Measurements from ENCODE around the gene SMARCC2. TPM values are rescaled to one million over a fixed set of nuclear protein-coding genes. Genes with fewer than 3 reads are reported as not detected.

The SMARCC2 gene
- total and polyA plus RNA-seq, 2 of the 13 experiments (the other 11 are each of a cell fraction or from before 2014, with no cell fraction given): 21.3 to 24.1 TPM

DNA sequence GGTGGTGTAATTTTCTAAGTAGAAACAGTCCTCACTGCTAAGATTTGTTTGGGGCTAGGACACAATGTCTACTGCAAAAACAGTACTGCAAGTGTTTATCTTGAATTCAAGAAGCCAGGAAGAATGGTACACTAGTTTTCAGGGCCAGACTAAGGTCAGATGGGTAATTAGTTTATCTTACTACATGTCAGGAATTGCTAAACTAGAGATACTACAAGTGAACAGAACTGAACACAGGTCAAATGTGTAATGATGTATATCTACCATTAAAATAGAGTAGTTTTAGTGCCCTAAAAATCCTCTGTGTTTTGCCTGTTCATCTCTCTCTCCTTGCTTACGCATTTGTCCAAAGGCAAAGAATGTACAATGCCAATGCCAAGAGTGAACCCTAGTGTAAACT lies 75.2 kb downstream of the SMARCC2 start (continued):
- TF ChIP-seq ETV6 (CRISPR knock-in tag; conservative IDR thresholded peaks at IDR 0.05): no peak
- no peak for TF ChIP-seq KAT7 (CRISPR knock-in tag; IDR thresholded peaks at IDR 0.05; ENCODE audit: borderline replicate concordance)
- TF ChIP-seq ZNF367 (CRISPR knock-in tag; IDR thresholded peaks at IDR 0.05; ENCODE audit: borderline replicate concordance): no peak
- peak; percentile 2 for TF ChIP-seq RBM22 (optimal IDR thresholded peaks at IDR 0.05; ENCODE audit: low read length)
- no peak for TF ChIP-seq ETV5 (CRISPR knock-in tag; IDR thresholded peaks at IDR 0.05; ENCODE audit: borderline replicate concordance)
- no peak for TF ChIP-seq XRCC5 (optimal IDR thresholded peaks at IDR 0.05; ENCODE audit: low read length)
- no peak for TF ChIP-seq NCOA2 (CRISPR knock-in tag; IDR thresholded peaks at IDR 0.05)
- TF ChIP-seq FOXP1 (IDR thresholded peaks at IDR 0.05): no peak
- no peak for TF ChIP-seq FOXP1 (CRISPR knock-in tag; IDR thresholded peaks at IDR 0.05)
- no peak for TF ChIP-seq SRF (IDR thresholded peaks at IDR 0.05; ENCODE audit: low read depth, low read length)

Other genes with a start within 250 kb of the SMARCC2 start
- gene PMEL, start 223.4 kb downstream of the SMARCC2 start, total RNA-seq (2016; rRNA removed; fragmentation: Illumina TruSeq; extraction: Trizol): 0.35 and 0.49 TPM in 2 replicates
- gene PMEL, start 223.4 kb downstream of the SMARCC2 start, polyA plus RNA-seq (2011; rRNA removed): 3.3 and 3.4 TPM in 2 replicates
- gene CDK2, start 222.7 kb downstream of the SMARCC2 start, total RNA-seq (2016; rRNA removed; fragmentation: Illumina TruSeq; extraction: Trizol): 47.5 and 52.0 TPM in 2 replicates
- 42.0 and 52.6 TPM in 2 replicates for gene CDK2, start 222.7 kb downstream of the SMARCC2 start, polyA plus RNA-seq (2011; rRNA removed)
- 26.0 and 33.1 TPM in 2 replicates for gene RAB5B, start 215.4 kb downstream of the SMARCC2 start, total RNA-seq (2016; rRNA removed; fragmentation: Illumina TruSeq; extraction: Trizol)
- 68.3 and 70.4 TPM in 2 replicates for gene RAB5B, start 215.4 kb downstream of the SMARCC2 start, polyA plus RNA-seq (2011; rRNA removed)
- gene SUOX, start 192.2 kb downstream of the SMARCC2 start, total RNA-seq (2016; rRNA removed; fragmentation: Illumina TruSeq; extraction: Trizol): 23.9 and 24.6 TPM in 2 replicates
- gene SUOX, start 192.2 kb downstream of the SMARCC2 start, polyA plus RNA-seq (2011; rRNA removed): 25.9 and 28.9 TPM in 2 replicates
- 0.58 and 0.76 TPM in 2 replicates for gene IKZF4, start 168.4 kb downstream of the SMARCC2 start, total RNA-seq (2016; rRNA removed; fragmentation: Illumina TruSeq; extraction: Trizol)
- 2.2 TPM in 2 replicates for gene IKZF4, start 168.4 kb downstream of the SMARCC2 start, polyA plus RNA-seq (2011; rRNA removed)
- gene RPS26, start 147.6 kb downstream of the SMARCC2 start, total RNA-seq (2016; rRNA removed; fragmentation: Illumina TruSeq; extraction: Trizol): 421 and 486 TPM in 2 replicates
- gene RPS26, start 147.6 kb downstream of the SMARCC2 start, polyA plus RNA-seq (2011; rRNA removed): 137 and 150 TPM in 2 replicates
- 55.2 and 93.6 TPM in 2 replicates for gene ERBB3, start 109.3 kb downstream of the SMARCC2 start, total RNA-seq (2016; rRNA removed; fragmentation: Illumina TruSeq; extraction: Trizol)
- gene ERBB3, start 109.3 kb downstream of the SMARCC2 start, polyA plus RNA-seq (2011; rRNA removed): 358 and 371 TPM in 2 replicates
- 240 and 281 TPM in 2 replicates for gene PA2G4, start 84.9 kb downstream of the SMARCC2 start, total RNA-seq (2016; rRNA removed; fragmentation: Illumina TruSeq; extraction: Trizol)
- 115 and 147 TPM in 2 replicates for gene PA2G4, start 84.9 kb downstream of the SMARCC2 start, polyA plus RNA-seq (2011; rRNA removed)
- gene RPL41, start 72.8 kb downstream of the SMARCC2 start, total RNA-seq (2016; rRNA removed; fragmentation: Illumina TruSeq; extraction: Trizol): 4,012 and 4,443 TPM in 2 replicates
- 6,595 and 7,670 TPM in 2 replicates for gene RPL41, start 72.8 kb downstream of the SMARCC2 start, polyA plus RNA-seq (2011; rRNA removed)
- 1.9 and 2.3 TPM in 2 replicates for gene ZC3H10, start 71.2 kb downstream of the SMARCC2 start, total RNA-seq (2016; rRNA removed; fragmentation: Illumina TruSeq; extraction: Trizol)
- 0.70 and 0.98 TPM in 2 replicates for gene ZC3H10, start 71.2 kb downstream of the SMARCC2 start, polyA plus RNA-seq (2011; rRNA removed)
- 30.1 and 66.9 TPM in 2 replicates for gene ESYT1, start 61.2 kb downstream of the SMARCC2 start, total RNA-seq (2016; rRNA removed; fragmentation: Illumina TruSeq; extraction: Trizol)
- gene ESYT1, start 61.2 kb downstream of the SMARCC2 start, polyA plus RNA-seq (2011; rRNA removed): 71.0 and 80.1 TPM in 2 replicates
- gene MYL6B, start 36.9 kb downstream of the SMARCC2 start, total RNA-seq (2016; rRNA removed; fragmentation: Illumina TruSeq; extraction: Trizol): 75.7 and 76.5 TPM in 2 replicates
- 81.4 and 88.7 TPM in 2 replicates for gene MYL6B, start 36.9 kb downstream of the SMARCC2 start, polyA plus RNA-seq (2011; rRNA removed)
- gene MYL6, start 31.1 kb downstream of the SMARCC2 start, total RNA-seq (2016; rRNA removed; fragmentation: Illumina TruSeq; extraction: Trizol): 1,192 and 1,778 TPM in 2 replicates
- gene MYL6, start 31.1 kb downstream of the SMARCC2 start, polyA plus RNA-seq (2011; rRNA removed): 983 and 1,127 TPM in 2 replicates
- 27.1 and 32.9 TPM in 2 replicates for gene RNF41, start 32.4 kb upstream of the SMARCC2 start, total RNA-seq (2016; rRNA removed; fragmentation: Illumina TruSeq; extraction: Trizol)
- 39.4 and 46.7 TPM in 2 replicates for gene RNF41, start 32.4 kb upstream of the SMARCC2 start, polyA plus RNA-seq (2011; rRNA removed)
- 31.2 and 33.2 TPM in 2 replicates for gene NABP2, start 34.9 kb upstream of the SMARCC2 start, total RNA-seq (2016; rRNA removed; fragmentation: Illumina TruSeq; extraction: Trizol)
- 27.9 and 35.5 TPM in 2 replicates for gene NABP2, start 34.9 kb upstream of the SMARCC2 start, polyA plus RNA-seq (2011; rRNA removed)
- 39.7 and 101 TPM in 2 replicates for gene SLC39A5, start 40.6 kb upstream of the SMARCC2 start, total RNA-seq (2016; rRNA removed; fragmentation: Illumina TruSeq; extraction: Trizol)
- 59.7 and 80.6 TPM in 2 replicates for gene SLC39A5, start 40.6 kb upstream of the SMARCC2 start, polyA plus RNA-seq (2011; rRNA removed)
- gene ANKRD52, start 68.9 kb upstream of the SMARCC2 start, total RNA-seq (2016; rRNA removed; fragmentation: Illumina TruSeq; extraction: Trizol): 7.8 and 22.0 TPM in 2 replicates
- gene ANKRD52, start 68.9 kb upstream of the SMARCC2 start, polyA plus RNA-seq (2011; rRNA removed): 9.2 and 11.2 TPM in 2 replicates
- gene COQ10A, start 77.5 kb upstream of the SMARCC2 start, total RNA-seq (2016; rRNA removed; fragmentation: Illumina TruSeq; extraction: Trizol): 18.6 and 21.0 TPM in 2 replicates
- 35.3 and 37.3 TPM in 2 replicates for gene COQ10A, start 77.5 kb upstream of the SMARCC2 start, polyA plus RNA-seq (2011; rRNA removed)
- gene CS, start 110.8 kb upstream of the SMARCC2 start, total RNA-seq (2016; rRNA removed; fragmentation: Illumina TruSeq; extraction: Trizol): 175 and 243 TPM in 2 replicates
- 173 and 177 TPM in 2 replicates for gene CS, start 110.8 kb upstream of the SMARCC2 start, polyA plus RNA-seq (2011; rRNA removed)
- gene CNPY2, start 126.5 kb upstream of the SMARCC2 start, total RNA-seq (2016; rRNA removed; fragmentation: Illumina TruSeq; extraction: Trizol): 246 and 356 TPM in 2 replicates
- 250 and 285 TPM in 2 replicates for gene CNPY2, start 126.5 kb upstream of the SMARCC2 start, polyA plus RNA-seq (2011; rRNA removed)
- 14.8 and 27.2 TPM in 2 replicates for gene PAN2, start 144.5 kb upstream of the SMARCC2 start, total RNA-seq (2016; rRNA removed; fragmentation: Illumina TruSeq; extraction: Trizol)
- gene PAN2, start 144.5 kb upstream of the SMARCC2 start, polyA plus RNA-seq (2011; rRNA removed): 61.1 and 68.5 TPM in 2 replicates
- 0.35 and 0.51 TPM in 2 replicates for gene IL23A, start 149.4 kb upstream of the SMARCC2 start, total RNA-seq (2016; rRNA removed; fragmentation: Illumina TruSeq; extraction: Trizol)
- gene IL23A, start 149.4 kb upstream of the SMARCC2 start, polyA plus RNA-seq (2011; rRNA removed): 0.33 and 0.72 TPM in 2 replicates
- gene STAT2, start 170.6 kb upstream of the SMARCC2 start, total RNA-seq (2016; rRNA removed; fragmentation: Illumina TruSeq; extraction: Trizol): 41.6 and 43.5 TPM in 2 replicates
- gene STAT2, start 170.6 kb upstream of the SMARCC2 start, polyA plus RNA-seq (2011; rRNA removed): 84.6 and 107 TPM in 2 replicates
- 1.7 and 3.3 TPM in 2 replicates for gene APOF, start 173.4 kb upstream of the SMARCC2 start, total RNA-seq (2016; rRNA removed; fragmentation: Illumina TruSeq; extraction: Trizol)
- gene APOF, start 173.4 kb upstream of the SMARCC2 start, polyA plus RNA-seq (2011; rRNA removed): 23.9 and 27.5 TPM in 2 replicates